GM18517 (cell line): ENCODE data around the gene WSCD1.

Experiments
- ATAC-seq: cut with Tn5 transposase; IDR thresholded peaks from one replicate; pipeline ENCODE4 v1.9.1; 2021; ENCODE audit warnings: mild to moderate bottlenecking, moderate library complexity; ENCODE audit not compliant: unreplicated experiment

WSCD1 gene

DNA sequence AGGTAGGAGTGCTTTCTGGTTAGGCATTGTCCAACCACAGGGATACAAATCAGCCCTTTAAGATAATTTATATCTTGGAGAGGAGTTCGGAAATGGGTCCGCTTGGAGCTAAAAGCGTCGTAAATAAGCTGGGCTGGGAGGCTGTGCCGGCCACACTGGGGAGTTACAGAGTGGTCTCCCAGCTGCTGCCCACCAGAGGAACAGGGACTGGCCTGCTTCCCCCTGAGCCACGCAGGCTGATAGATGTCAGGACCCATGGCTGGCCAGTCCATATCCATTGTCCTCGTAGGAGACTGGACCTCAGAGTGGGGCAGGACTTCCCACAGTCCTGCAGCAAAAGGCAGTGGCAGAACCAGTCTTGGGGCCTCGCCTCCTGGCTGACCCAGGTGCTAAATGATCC lies 12.6 kb upstream of the WSCD1 start:
- no peak for ATAC-seq

DNA sequence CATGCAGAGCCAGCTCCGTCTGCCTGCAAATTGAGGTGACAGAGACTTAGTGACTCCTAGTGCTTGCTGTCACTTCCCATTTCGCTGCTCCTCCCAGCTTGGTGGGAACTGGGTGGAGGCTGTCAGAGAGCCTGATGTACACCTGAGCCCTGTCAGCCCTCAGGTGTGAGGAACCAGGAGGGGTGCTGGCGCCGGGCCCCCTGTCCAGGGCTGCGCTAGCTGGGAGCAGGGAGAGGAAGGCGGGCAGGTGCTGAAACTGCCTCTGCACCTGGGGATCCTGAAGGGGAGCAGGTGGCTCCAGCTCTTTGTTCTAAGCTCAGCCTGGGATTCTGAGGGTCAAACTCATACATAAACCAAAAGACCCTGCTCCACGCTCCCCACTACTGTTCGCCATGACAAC lies 10.8 kb upstream of the WSCD1 start:
- ATAC-seq, result no peak

DNA sequence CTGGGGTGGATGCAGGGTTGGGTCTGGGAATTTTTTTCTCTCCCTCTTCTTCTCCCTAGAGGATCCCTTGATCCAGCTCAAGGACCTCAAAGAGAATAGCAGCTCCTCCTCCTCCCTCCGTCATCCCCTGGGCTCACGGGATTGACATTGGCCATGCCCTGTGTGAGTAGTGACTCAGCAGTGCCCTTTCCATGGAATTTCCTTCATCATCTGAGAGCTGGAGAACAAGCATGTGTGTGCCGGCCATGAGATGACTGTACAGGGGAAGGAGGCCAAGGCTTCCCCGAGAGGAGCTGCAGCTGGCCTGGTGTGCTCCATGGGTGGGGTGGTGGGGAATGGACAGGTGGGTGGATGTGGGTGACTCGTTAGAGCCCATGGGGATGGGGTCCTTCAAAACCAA lies 8.9 kb upstream of the WSCD1 start:
- no peak for ATAC-seq

- ATAC-seq, result no peak
These were observed 5.3 kb upstream of the WSCD1 start for GRCh38 chr17:6064868-6065267.

DNA sequence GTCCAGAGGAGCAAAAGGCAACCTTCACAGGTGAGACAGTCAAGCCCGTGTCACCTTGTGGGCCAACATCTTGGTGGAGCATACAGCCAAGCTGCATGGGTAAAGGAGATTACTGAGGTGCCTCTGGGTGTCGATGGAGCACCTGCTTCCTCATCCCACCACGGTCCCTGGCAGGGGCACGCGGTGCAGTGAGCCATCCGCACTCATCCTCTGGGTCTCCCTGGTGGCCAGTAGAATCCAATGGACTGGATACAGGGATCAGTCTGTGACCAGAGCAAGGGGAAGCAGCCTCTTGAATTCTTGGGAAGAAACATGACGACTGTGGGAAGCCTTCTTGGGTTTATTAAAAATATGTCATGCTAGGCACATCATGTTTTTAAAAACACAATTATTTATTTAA lies 4.8 kb upstream of the WSCD1 start:
- ATAC-seq, result no peak

DNA sequence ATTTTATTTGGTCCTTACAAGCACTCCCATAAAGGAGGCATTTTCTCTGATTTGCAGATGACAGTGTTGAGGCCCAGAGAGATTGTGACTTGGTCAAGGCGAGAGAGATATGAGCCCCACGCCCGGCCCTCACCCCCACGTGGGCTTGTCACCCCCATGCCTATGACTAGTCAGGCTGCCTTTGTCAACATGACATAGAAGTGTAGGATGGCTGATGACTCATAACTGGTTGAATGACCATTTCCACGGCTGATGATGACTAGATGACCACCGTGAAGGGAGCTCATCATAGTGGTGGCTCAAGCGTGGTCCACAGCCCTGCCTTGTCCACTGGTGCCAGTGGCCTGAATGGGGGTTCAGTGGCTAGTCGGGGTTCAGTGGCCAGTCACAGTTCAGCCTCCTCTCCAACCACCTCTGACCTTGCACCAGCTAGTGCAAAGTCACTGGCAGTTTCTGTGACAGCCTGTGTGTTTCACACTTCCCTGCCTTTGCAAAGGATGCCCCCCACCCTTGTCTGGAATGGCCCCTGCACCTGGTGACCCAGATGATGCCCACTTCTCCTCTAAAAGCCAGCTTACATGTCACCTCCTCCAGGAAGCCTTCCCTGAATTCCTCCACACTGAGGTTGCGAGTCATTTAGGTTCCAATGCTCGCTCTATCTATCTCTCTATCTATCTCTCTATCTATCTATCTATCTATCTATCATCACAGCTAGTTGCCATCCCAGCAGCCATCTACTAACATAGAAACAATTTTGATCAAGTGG lies 3.8 kb upstream of the WSCD1 start:
- ATAC-seq, result no peak

DNA sequence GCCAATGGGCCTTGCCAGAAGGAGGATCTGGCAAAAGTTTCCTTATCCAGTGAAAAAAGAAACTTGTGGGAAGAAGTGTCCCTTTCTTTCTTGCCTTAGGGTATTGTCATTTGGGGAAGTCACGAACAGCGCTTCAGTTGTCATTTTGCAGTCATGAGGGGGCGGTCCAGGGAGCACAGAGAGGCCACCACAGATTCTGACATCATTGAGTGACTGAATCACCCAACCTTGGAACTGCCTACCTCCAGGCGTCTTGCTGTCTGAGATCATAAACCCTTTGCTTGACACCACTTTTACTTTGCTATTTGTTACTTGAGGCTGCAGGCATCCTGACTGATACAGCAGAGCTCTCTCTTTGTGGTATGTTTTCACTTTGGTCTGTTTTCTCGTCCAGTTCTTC lies 3.1 kb upstream of the WSCD1 start:
- ATAC-seq, result no peak

DNA sequence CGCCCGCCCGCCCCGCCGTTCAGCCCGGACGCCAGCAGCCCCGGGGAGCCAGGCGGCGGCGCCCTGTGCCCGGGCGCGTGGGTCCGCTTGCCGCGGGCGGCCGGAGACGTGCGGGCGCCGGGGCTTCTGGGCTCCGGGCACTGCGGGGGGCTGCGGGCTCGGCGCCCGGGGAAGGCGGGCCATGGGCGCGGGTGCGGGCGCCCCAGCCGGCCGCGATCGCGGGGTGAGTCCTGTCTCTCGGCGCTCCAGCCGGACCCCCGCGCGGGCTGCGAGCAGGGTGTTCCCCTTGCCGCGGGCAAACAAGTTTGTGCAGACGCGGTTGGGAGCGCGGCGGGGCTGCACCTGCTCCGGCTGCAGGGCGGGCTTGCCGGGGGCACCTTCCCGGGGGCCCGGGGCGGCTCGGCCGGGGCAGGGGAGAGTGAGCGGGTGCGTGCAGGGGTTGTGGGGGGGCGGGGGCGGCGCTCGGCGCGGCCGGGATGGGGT lies 292 bp downstream of the WSCD1 start:
- no peak for ATAC-seq

DNA sequence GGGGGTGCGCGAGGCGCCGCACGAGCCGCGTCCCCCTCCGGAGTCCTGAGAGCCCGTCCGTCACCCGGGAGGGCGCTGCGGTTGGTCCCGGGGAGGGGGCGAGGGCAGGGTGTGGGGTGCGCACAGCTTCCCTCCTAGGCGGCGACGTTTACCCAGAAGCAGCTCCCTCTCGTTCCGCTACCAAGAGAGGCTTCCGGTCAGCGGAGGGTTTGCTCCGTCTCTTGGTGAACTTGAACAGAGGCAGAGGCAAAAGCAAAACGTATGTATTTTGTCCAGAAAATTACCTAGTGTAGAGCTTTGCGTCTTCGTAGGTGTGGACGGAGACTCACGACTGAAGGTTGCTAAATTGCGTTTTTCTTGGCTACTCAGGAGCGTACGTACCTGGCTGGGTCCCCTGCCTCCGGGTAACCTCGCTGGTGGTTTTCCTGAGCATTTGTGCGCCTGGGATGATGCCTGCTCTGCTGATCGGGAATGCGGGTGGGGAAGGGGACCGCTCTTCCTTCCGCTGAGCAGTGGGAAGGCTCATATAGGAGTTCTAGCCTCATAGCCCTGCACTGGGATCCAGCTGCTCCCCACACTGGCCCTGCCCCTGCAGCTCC lies 833 bp downstream of the WSCD1 start:
- ATAC-seq, result no peak

DNA sequence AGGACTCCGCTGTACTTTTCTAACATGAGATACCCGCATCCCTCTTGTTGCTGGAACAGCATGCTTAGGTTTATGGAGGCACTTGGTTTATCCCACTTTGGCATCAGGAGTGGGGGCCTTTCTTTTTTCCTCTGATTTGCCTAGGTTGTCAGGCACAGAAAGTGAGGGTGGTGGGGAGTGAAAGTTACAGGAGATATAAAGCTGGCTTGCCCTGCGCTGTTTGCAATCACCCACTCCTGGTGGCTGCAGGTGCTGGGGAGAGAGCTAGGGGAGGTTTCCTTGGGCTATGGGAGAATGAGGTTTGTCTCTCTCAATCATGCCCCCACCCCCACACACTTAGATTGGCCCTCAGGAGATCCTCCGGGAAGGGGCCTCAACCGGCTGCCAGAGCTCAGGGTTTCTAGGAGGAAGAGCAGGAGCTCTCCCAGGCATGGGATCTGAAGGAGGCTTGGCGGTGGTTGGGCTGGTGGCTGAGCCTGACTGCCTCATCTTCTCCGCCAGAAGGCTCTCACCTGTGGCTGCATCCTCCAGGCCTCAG lies 1.4 kb downstream of the WSCD1 start:
- no peak for ATAC-seq

DNA sequence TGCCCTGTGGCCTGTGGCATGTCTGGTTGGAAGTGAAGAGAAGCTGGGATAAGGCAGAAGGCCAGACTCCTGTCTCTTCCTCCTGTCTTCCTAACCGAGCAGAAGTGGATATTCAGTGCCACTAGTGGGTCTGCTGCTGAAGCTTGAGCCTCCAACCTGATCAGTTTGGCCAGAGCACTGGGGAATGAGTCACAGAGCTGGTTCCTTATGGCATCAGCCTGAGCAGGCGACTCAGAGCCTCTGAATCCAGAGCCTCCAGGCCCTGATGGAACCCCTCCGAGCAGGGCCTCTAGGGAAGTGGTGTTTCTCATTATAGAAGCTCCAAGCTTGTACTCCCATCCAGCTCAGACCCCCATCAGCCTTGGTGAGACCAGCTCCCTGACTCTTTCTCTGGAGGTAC lies 2.0 kb downstream of the WSCD1 start:
- no peak for ATAC-seq

DNA sequence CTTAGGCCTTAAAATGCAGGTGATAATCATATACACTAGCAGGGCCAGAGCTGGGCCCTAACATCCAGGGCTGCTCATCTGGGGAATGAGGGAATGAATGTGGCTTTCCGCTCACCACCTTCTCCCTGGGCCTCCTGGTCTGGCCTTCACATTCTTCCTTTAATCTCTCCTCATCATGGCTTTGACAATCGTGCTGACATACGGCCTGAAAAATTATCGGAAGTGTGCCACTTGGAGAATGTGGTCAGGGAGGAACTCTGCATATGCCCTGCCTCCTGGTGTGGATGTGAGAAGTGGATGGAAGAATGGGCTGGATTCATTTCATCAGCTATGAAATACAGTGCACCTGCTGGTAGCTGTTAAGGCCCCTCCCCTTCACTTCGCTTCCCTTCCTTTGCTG lies 2.4 kb downstream of the WSCD1 start:
- ATAC-seq, result no peak

DNA sequence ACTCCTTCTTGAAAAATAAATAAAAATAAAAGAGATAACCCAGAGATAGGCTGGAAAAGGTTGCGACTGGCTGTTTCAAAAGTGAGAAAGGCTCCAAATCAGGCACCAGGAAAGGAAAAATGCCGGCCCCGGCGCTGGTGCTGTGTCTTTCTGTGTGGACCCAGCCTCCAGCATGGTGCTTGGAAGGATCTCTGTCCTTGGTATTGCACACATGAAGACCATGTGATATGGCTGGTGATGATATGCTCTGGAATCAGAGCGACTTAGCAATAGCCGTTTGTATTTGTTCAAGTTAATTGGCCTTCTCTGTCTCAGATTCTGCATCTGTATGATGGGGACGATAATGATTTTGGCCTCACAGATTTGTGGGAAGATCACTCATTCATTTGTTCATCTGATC lies 3.4 kb downstream of the WSCD1 start:
- no peak for ATAC-seq

DNA sequence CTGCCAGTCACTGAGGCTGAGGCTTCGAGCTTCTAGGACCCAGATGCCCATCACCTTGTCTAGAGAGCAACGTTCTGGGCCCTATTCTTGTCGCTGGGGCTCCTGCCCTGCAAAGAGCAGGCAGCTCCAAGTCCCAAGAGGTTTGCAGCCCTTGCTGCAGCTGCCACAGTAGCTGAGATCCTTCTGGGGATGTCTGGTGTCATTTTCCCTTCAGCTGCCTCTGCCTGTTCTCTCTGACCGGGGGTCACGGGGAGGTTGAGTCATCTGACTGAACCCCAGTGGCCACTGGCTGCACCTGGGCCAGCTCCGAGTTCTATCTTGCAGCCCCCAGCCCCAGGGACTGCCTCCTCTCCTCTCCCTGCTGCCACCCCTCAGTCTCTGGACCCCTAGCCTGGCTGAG lies 4.9 kb downstream of the WSCD1 start:
- ATAC-seq, result no peak

DNA sequence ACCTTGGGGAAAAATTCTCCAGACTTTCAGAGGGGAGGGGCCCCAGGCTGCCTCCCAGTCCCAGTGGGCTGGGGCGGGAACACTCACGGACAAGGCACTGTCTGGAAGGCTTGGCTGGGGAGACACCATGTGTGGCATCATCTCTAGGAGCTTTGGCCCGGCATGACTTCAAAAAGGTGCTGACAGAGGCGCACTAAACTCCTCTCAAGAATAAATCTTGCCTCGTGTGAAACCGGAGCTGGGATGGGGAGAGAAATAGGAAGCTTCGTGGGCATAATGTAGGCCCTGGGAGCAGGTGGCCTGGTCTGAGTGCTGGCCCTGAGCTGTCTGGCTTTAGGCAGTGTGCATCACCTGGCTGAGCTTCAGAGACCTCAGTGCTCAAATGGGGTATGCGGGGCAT lies 5.7 kb downstream of the WSCD1 start:
- no peak for ATAC-seq

- no peak for ATAC-seq
These were observed 7.6 kb downstream of the WSCD1 start for GRCh38 chr17:6077752-6078151.

- ATAC-seq, result no peak
These were observed 8.3 kb downstream of the WSCD1 start for GRCh38 chr17:6078458-6078871.

DNA sequence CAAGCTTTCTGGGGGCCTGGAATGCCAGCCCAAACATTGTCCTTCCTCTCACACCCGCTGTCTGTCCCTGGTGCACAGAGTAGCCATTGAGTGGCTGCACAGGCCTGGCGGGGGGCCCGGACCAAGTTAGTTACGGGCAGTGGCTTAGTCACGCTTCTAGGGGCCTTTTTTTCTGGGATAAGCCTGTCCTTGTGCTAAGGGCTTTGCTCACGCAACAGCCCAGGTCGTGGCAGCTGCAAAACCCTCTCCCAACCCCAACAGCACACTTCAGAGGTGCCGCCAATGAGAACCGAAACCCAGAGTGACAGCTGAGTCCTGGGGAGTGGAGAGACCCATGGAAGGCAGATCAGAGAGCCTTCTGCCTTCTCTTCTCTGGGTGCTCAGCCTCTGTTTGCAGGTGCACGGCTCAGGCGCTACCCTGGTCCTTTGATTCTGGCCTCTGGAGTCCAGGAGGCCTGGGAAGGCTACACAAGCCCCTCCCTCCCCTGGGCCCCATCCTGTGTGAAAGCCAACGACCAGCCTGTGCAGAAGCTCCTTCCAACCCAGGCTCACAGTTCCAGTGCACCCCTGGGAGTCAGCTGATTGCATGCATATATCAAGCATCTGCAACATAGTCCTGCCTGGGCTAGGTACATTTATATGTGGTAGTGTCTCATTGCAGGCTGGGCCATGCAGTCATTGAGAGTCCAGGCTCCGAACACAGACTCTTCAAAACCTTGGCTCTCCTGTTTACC lies 9.1 kb downstream of the WSCD1 start:
- no peak for ATAC-seq

DNA sequence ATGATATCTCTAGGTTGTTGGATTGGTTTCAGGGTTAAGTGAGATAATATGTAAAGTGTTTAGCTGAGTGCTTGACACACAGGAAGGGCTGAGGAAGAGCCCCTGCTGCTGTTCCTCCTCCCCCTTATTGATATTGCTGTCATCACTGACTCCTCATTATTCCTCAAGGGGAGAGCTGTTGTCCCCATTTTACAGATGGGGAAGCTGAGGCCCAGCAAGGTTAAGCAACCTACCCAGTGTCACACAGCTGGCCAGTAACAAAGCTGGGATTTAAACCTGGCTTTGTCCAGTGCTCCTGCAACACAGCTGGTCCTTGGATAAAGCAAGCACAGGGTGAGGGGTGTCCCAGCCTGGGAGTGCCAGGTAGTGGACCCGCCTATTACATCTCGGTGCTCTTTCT lies 9.8 kb downstream of the WSCD1 start:
- no peak for ATAC-seq

GRCh38 chr17:6080711-6081430 lies 10.7 kb downstream of the WSCD1 start:
- ATAC-seq, result no peak

DNA sequence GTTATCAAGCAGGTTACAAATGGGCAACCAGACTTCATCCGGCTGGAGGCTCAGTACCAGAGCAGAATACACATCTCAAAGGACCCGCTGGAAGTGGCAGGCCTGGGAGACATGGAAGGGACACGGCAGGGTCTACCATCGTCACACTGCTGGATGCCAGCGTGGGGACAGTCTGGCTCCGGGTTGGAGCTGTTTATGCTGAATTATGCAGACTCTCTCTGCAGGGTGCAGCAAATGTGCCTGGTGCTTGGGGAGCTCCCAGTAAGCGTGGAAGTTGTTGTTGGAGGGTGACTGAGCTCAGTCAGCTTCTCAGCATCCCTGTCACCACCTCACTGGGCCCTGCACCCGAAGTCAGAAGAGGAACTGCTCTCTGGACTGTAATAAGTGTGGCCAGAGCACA lies 12.2 kb downstream of the WSCD1 start:
- no peak for ATAC-seq
